Activated T-cell treated with anti-CD3 and anti-CD28 coated beads for 24 hours (primary cell): Measurements from ENCODE around the gene PDCD11.
"Not testable (repeated sequence)": the region's sequence is repeated elsewhere in the genome, so short reads cannot be mapped to it uniquely, and the experiment has no call there.

ENCODE experiments used
- DNase-seq: peaks from one replicate; pipeline ENCODE4 v3.0.0-alpha.2; 2020; ENCODE audit warnings: low read depth

Gene PDCD11

DNA sequence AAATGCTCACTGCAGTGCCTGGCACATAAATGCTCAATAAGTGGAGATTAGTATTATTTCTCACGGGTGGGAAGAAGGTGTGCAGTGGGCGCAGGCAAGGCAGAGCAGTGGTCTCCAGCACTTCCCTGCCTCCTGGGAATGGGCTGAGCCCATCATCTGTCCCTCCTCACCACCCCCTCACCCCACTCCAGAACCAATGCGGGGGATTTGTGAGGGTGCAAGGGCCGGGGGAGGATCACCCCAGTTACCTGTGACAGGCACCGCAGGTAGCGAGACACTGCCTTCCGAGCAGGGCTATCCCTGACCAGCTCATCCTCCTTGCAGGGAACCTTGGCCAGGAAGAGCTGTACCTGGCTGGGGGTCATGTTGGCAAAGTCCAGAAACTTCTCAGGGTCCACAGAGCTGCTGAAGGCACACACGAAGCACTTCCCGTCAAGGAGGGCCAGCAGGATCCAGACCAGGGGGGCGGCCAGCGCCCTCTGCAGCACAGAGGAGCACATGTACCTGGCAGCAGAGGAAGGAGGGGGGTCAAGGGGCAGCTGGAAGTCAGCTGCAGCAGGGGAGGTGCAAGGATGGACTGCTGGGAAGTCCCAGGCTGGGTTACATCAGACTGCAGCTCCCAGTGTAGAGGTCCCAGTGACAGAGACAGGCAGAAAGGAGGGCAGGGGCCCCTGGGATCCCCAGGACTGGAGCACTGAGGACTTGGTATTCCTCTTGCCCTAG is 79.8 kb downstream of the PDCD11 start:
- DNase-seq = no peak

DNA sequence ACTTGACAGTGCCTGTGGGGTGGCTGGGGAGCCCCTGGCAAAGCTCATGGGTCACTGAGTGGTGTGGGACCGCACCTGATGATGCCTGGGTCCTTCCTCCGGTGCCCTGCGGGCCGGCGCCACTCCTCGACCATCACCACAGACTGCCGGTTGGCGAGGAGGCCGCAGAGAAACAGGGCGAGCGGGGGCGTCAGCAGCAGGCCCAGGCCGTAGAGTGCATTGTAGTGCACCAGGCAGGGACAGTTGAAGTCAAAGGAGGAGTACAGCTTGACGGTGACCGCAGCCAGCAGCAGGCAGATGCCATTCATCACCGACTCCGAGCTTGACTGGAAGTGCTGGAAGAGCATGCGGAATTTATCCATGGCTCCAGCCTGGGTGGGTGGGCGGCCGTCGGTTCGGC is 82.2 kb downstream of the PDCD11 start:
- no peak for DNase-seq

DNA sequence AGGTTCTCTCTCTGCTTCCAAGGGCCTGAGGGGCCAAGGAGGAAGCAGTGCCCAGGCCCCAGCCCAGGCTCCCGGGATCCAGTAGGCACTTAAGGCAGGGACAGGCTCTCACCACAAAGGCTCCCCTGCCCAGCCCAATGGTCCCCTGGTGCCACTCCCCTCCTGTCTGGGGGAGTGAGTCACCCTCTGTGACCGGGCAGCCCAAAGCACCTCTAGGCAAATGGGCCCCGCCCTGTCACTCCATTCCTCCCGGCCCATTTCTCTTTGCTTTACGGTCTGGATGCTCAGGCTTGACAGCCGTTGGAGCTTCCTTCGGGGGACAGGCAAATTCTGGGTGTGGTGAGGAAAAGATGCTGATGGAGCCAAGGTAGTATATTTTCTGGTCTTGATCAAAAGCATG is 82.7 kb downstream of the PDCD11 start, which contains the start of gene CALHM3:
TSS of gene CALHM3 (minus strand) at position 106 of the 400 bp plus-strand sequence. CDS start 208 bp downstream, outside the sequence.
- DNase-seq = no peak

DNA sequence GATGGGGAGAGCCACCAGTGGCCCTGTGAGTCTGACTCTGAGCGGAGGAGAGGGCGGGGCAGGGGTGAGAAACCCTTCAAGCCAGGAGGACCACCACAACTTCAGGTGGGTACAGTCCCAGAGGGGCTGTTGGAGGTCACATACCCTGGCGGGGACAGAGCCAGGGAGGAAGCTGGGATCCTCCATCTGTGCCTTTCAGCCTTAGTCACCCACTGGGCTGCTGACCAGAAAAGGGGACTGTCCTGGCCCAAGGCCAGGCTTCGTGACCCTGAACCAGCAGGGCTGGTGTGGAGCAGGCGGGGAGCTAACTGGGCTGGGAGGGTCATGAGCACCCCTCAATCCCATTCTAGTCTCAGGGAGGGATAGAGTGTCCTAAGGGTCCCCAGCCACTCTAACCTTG is 84.1 kb downstream of the PDCD11 start:
- DNase-seq = no peak

DNA sequence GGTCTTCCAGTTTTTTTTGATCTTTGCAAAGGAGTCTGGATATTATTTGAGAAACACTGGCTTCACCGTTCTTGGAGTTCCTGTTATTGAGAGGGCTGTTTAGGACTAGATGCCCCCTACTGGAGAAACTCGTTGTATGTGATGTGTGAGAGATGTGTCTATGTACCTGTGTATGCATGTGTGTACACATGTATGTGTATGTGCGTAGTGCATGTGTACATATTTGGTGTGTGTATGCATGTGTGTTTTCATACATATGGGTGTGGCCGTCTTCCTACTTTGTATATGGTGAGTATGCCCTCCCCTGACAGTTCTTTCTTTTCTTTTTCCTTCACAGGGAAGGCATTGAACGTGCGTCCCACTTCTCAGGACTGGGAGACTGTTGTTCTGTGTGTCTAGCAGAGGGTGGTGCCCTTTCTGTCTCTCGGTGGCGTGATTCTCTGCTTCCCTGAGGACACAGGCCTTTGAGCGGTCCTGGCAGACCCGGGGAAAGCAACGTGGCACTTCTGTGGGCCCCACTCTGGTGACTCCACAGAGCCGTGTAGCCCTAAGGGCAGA is 85.6 kb downstream of the PDCD11 start:
- no peak for DNase-seq

DNA sequence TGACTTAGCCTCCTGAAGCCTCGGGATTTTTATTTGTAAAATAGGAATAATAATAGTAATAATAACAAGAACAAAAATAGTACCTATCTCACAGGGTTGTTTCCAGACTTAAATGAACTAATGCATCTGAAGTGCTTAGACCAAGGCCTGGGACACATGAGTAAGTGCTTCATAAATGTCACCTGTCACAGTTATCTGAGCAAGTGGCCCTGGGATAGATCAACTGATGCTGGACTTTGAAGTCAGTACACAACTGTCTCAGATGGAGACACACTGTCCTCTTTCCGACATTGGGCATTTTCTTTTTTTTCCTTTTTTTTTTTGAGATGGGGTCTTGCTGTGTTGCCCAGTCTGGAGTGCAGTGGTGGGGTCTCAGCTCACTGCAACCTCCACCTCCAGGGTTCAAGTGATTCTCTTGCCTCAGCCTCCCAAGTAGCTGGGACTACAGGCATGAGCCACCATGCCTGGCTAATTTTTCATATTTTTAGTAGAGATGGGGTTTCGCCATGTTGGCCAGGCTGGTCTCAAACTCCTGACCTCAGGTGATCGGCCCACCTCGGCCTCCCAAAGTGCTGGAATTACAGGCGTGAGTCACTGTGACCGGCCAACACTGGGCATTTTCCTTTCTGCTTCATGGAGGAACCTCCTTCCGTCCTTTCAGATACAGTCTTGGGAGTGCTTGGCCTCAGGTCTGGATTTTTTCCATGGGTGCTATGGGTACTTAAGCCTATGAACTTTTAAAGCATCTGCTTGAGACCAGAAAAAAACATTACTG is 90.4 kb downstream of the PDCD11 start:
- DNase-seq = not testable (repeated sequence)

DNA sequence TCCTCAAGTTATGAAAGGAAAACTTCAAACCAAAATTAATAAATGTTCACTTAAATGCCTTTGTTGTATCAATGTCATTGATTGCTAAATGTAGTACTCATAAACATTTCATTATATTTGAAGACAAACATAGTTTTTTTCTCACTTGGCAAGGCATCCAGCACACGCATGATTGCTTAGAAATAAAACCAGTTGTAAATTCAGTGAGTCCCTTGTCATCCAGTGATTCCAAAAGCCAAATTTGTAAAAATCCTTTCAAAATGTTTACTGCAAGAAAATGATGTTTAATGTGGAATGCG is 90.9 kb downstream of the PDCD11 start:
- no peak for DNase-seq

DNA sequence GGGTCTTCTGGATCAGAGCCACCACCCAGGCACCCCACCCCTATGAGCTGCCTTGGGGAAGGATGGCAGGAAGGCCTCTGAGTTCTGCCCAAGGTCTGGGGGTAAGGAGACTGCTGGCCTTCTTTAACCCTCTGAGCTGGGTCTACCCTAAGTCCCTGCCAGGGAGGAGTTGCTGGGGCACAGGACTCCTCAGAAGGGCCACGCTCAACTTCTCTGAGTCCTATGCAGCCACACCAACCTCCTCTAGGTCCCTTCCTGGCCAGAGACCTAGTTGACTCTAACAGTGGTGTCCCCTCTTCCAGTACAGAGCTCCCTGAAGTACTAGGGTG is 94.5 kb downstream of the PDCD11 start:
- no peak for DNase-seq

DNA sequence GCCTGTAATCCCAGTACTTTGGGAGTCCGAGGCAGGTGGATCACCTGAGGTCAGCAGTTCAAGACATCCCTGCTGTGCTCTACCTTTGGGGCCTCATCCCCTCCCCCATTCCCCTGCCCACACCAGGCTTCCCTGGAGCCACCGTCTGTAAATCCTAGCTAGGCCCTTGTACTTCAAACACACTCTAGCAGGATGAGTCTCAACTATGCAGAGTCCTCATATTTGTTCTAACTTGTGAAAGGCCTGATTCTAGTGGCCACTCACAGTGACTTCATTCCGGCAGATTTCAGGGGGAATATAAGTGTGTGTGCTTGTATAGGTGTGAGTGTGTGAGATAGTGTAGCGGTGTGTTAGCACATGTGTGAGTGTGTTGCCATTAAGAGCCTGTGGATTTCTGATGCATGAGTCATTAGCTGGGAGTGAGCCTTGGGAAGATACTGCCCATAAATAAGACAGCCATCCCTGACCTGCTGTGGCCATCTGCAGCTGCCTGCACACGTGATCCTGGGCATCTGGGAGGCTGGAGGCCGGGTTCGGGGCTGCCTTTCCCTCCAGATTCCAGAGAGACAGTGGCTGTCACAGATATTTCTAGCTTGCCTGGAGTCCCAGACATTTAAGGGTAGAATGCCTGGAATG is 95.4 kb downstream of the PDCD11 start:
- DNase-seq = no peak

DNA sequence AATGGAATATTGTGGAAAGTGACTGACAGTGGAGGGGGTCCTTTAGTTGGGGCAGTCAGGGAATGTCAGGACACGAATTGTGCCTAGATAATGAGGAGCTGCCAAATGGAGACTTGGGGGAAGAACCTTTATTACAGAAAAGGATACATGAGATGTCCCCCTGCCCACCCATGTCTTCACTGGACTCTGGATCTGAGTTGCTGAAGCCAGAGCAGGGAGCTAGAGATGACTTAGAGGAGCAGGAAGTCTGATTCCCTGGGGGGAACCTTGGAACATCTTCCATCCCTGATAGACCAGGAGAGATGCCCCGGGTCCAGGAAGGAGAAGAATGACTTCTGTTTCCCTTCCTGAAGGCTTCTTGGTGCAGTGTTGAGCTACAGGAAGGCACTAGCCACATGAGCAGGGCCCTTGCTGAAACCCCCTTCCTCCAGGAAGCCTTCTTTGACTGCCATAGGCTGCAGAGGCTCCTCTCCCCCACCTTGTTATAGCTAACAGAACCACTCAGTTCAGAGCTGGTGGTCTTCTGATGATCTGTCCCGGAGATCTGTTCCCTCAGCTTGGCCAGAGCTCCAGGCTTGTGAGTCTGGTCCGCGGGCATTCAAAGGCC is 96.3 kb downstream of the PDCD11 start:
- no peak for DNase-seq

DNA sequence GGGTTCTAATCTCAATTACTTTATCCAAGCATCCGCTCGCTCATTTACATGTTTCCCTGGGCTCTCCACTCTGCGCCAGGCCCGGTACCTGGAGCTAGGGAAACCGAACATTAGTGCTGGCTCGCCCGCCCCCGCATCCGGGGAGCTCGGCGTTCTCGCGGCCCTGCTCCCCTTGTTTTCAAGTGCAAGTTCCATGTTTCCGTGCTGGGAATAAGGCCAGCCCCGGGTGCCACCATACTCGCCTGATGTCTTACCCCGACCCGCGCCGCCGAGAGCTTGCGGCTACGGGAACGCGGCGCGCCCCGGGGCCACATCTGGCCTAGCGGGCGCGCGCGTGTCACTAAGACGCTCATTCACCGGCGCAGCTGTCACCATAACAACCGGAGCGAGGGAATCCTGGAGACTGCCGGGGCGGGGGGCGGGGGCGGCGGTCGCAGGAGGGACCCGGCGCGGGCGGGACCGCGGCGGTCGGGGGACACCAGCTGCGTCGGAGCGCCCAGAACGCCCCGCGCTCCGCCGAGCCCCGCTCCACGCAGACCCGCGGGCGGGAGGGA is 97.0 kb downstream of the PDCD11 start, which contains the start of gene NEURL1:
TSS of gene NEURL1 (plus strand) at position 344 of the 554 bp plus-strand sequence. CDS start 683 bp downstream, outside the sequence.
- no peak for DNase-seq

DNA sequence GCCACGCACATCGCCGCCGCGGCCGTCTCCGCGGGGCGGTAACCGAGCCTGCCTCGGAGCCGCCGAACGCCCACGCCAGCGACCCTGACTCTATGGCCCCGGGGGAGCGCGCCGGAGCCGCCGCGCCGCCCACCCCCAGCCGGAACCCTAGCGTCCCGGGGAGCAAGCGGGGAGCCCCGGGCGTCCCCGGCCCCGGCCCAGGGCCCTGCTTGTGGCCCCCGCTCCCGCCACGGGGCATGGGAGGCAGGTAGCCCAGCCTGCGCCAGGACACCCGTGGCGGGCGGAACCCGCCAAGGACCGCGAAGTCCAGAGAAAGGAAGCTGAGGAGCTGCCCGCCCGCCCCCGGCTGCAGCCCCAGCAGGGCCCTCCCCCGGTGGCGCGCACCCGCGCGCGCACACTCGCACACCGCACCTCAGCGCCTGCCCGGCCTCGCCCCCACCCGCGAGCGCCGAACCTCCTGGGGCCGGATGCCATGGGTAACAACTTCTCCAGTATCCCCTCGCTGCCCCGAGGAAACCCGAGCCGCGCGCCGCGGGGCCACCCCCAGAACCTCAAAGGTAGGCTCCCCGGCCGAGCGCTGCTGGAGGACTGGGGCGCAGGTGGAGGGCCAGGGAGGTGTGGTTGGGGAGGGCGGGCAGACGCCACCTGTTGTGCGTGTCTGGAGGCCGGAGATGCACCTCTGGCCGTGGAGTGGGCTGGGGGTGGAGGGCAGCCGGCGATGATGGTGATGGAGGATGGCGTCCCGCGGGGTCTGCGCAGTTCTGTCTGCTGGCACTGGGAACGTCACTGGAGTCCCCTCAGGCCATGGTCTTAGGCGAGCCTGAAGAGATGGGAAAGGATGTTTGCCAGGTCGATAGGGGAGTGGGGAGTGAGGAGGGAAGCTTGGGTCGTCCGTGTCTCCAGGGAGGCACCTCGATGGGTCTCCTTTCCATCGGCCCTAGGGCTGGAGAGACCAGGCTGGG is 97.8 kb downstream of the PDCD11 start:
- DNase-seq = no peak

DNA sequence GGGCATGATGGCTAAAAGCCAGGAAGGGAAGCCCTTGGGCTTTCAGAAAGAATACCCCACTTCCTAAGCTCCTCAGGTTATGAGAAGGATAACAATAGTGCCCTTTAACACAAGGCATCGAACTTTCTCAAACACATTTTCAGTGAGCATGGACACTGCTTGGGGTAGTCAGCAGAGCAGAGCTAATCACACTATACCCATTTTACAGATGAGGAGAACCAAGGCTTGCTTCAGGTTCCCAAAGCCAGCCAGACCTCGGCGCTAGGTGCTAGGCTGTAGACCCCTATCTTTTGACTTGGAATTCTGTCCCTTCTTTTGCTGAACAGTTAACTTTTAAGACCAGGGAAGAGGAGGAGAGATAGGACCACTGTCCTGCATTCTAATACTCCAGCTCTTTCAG is 98.9 kb downstream of the PDCD11 start:
- no peak for DNase-seq
